ENCODE results near the gene ALG11. TPM values are rescaled to one million over a fixed set of nuclear protein-coding genes. Genes with fewer than 3 reads are reported as not detected.
"Not testable (repeated sequence)": the region's sequence is repeated elsewhere in the genome, so short reads cannot be mapped to it uniquely, and the experiment has no call there.

ALG11 gene
- total and polyA plus RNA-seq, 5 donors from 2014 or later, result 19.2 to 27.6 (median 23.7) TPM

- Histone ChIP-seq H3K36me3 (ENCODE audit: control insufficient read depth, insufficient read depth, low read length) (no peaks in the 10 kb centered on the region), H3K9me3 (ENCODE audit: control insufficient read depth in 2 of 2, low read length in 2 of 2) (no peaks in the 10 kb centered on the region), H3K4me1 (ENCODE audit: control insufficient read depth, insufficient read depth, low read length, poor library complexity, severe bottlenecking) (no peaks in the 10 kb centered on the region), H3K27me3 (ENCODE audit: control insufficient read depth, insufficient read depth, low read length) (peaks cover 3% of the 10 kb centered on the region), H3K27ac (ENCODE audit: insufficient read depth, low read length, poor library complexity, severe bottlenecking) (no peak overlapping the region), H3K4me3 (ENCODE audit: low read depth, low read length) (no peak overlapping the region)
- Mint-ChIP-seq H3K36me3 (peaks cover 4% of the 10 kb centered on the region), H3K4me3 (no peak overlapping the region), H3K4me1 (peaks cover 0 to 5% (median 0%) of the 10 kb centered on the region in 4 donors), H3K9me3 (no peaks in the 10 kb centered on the region), H3K27me3 (peaks cover 23% of the 10 kb centered on the region), H3K27ac (no peak overlapping the region)
- ATAC-seq (ENCODE audit: low read depth in 2 of 2) (no peak), DNase-seq (no peak)
These were observed 35.8 kb upstream of the ALG11 start for GRCh38 chr13:51976423-51976822.

GRCh38 chr13:51976890-51977289 is 35.3 kb upstream of the ALG11 start:
- H3K27ac ChIP-seq (ENCODE audit: insufficient read depth, low read length, poor library complexity, severe bottlenecking), result no peak overlapping the region
- H3K36me3 ChIP-seq (ENCODE audit: control insufficient read depth, insufficient read depth, low read length), result no peaks in the 10 kb centered on the region
- no peaks in the 10 kb centered on the region for H3K4me1 ChIP-seq (ENCODE audit: control insufficient read depth, insufficient read depth, low read length, poor library complexity, severe bottlenecking)
- H3K9me3 Mint-ChIP-seq, result no peaks in the 10 kb centered on the region
- DNase-seq (no peak), ATAC-seq (ENCODE audit: low read depth in 2 of 2) (no peak)
- H3K27me3 Mint-ChIP-seq, result peaks cover 23% of the 10 kb centered on the region
- no peak overlapping the region for H3K4me3 Mint-ChIP-seq
- H3K9me3 ChIP-seq (ENCODE audit: control insufficient read depth in 2 of 2, low read length in 2 of 2), result no peaks in the 10 kb centered on the region
- no peak overlapping the region for H3K4me3 ChIP-seq (ENCODE audit: low read depth, low read length)
- H3K36me3 Mint-ChIP-seq, result peaks cover 4% of the 10 kb centered on the region
- H3K4me1 Mint-ChIP-seq, result peaks cover 0 to 5% (median 0%) of the 10 kb centered on the region in 4 donors
- H3K27ac Mint-ChIP-seq, result no peak overlapping the region
- H3K27me3 ChIP-seq (ENCODE audit: control insufficient read depth, insufficient read depth, low read length), result peaks cover 3% of the 10 kb centered on the region

- H3K4me1 ChIP-seq (ENCODE audit: control insufficient read depth, insufficient read depth, low read length, poor library complexity, severe bottlenecking), result no peaks in the 10 kb centered on the region
- no peak overlapping the region for H3K4me3 ChIP-seq (ENCODE audit: low read depth, low read length)
- Mint-ChIP-seq H3K36me3 (no peaks in the 10 kb centered on the region), H3K27ac (no peak overlapping the region), H3K27me3 (peaks cover 28% of the 10 kb centered on the region), H3K4me1 (no peaks in the 10 kb centered on the region), H3K9me3 (no peaks in the 10 kb centered on the region), H3K4me3 (no peak overlapping the region)
- DNase-seq (no peak), ATAC-seq (ENCODE audit: low read depth in 2 of 2) (no peak)
- H3K36me3 ChIP-seq (ENCODE audit: control insufficient read depth, insufficient read depth, low read length), result no peaks in the 10 kb centered on the region
- no peak overlapping the region for H3K27ac ChIP-seq (ENCODE audit: insufficient read depth, low read length, poor library complexity, severe bottlenecking)
- peaks cover 3% of the 10 kb centered on the region for H3K27me3 ChIP-seq (ENCODE audit: control insufficient read depth, insufficient read depth, low read length)
- H3K9me3 ChIP-seq (ENCODE audit: control insufficient read depth in 2 of 2, low read length in 2 of 2), result no peaks in the 10 kb centered on the region
These were observed 34.6 kb upstream of the ALG11 start for GRCh38 chr13:51977625-51978024.

GRCh38 chr13:51978796-51979556 is 33.2 kb upstream of the ALG11 start:
- DNase-seq (no peak), ATAC-seq (ENCODE audit: low read depth in 2 of 2) (no peak)
- peaks cover 32% of the 10 kb centered on the region for H3K27me3 Mint-ChIP-seq
- Histone ChIP-seq H3K4me1 (ENCODE audit: control insufficient read depth, insufficient read depth, low read length, poor library complexity, severe bottlenecking) (no peaks in the 10 kb centered on the region), H3K27ac (ENCODE audit: insufficient read depth, low read length, poor library complexity, severe bottlenecking) (no peak overlapping the region), H3K36me3 (ENCODE audit: control insufficient read depth, insufficient read depth, low read length) (no peaks in the 10 kb centered on the region), H3K9me3 (ENCODE audit: control insufficient read depth in 2 of 2, low read length in 2 of 2) (no peaks in the 10 kb centered on the region), H3K27me3 (ENCODE audit: control insufficient read depth, insufficient read depth, low read length) (peaks cover 3% of the 10 kb centered on the region), H3K4me3 (ENCODE audit: low read depth, low read length) (no peak overlapping the region)
- H3K27ac Mint-ChIP-seq, result no peak overlapping the region
- H3K9me3 Mint-ChIP-seq, result peaks cover 0 to 3% (median 0%) of the 10 kb centered on the region in 7 donors
- no peak overlapping the region for H3K4me3 Mint-ChIP-seq
- H3K36me3 Mint-ChIP-seq, result no peaks in the 10 kb centered on the region
- no peaks in the 10 kb centered on the region for H3K4me1 Mint-ChIP-seq

GRCh38 chr13:51980908-51981307 is 31.3 kb upstream of the ALG11 start:
- Mint-ChIP-seq H3K36me3 (no peaks in the 10 kb centered on the region), H3K27me3 (peaks cover 35% of the 10 kb centered on the region), H3K4me3 (no peak overlapping the region), H3K27ac (no peak overlapping the region), H3K9me3 (peaks cover 0 to 4% (median 2%) of the 10 kb centered on the region in 7 donors), H3K4me1 (no peaks in the 10 kb centered on the region)
- ATAC-seq (ENCODE audit: low read depth in 2 of 2), result no peak
- Histone ChIP-seq H3K4me1 (ENCODE audit: control insufficient read depth, insufficient read depth, low read length, poor library complexity, severe bottlenecking) (no peaks in the 10 kb centered on the region), H3K36me3 (ENCODE audit: control insufficient read depth, insufficient read depth, low read length) (no peaks in the 10 kb centered on the region), H3K27ac (ENCODE audit: insufficient read depth, low read length, poor library complexity, severe bottlenecking) (no peak overlapping the region), H3K27me3 (ENCODE audit: control insufficient read depth, insufficient read depth, low read length) (peaks cover 3% of the 10 kb centered on the region), H3K9me3 (ENCODE audit: control insufficient read depth in 2 of 2, low read length in 2 of 2) (no peaks in the 10 kb centered on the region), H3K4me3 (ENCODE audit: low read depth, low read length) (no peak overlapping the region)
- no peak for DNase-seq

- no peaks in the 10 kb centered on the region for H3K36me3 Mint-ChIP-seq
- H3K27ac Mint-ChIP-seq, result no peak overlapping the region
- Histone ChIP-seq H3K4me1 (ENCODE audit: control insufficient read depth, insufficient read depth, low read length, poor library complexity, severe bottlenecking) (no peaks in the 10 kb centered on the region), H3K4me3 (ENCODE audit: low read depth, low read length) (no peak overlapping the region), H3K9me3 (ENCODE audit: control insufficient read depth in 2 of 2, low read length in 2 of 2) (no peaks in the 10 kb centered on the region), H3K27me3 (ENCODE audit: control insufficient read depth, insufficient read depth, low read length) (peaks cover 3% of the 10 kb centered on the region), H3K36me3 (ENCODE audit: control insufficient read depth, insufficient read depth, low read length) (no peaks in the 10 kb centered on the region), H3K27ac (ENCODE audit: insufficient read depth, low read length, poor library complexity, severe bottlenecking) (no peak overlapping the region)
- H3K4me3 Mint-ChIP-seq, result no peak overlapping the region
- DNase-seq (no peak), ATAC-seq (ENCODE audit: low read depth in 2 of 2) (no peak)
- H3K4me1 Mint-ChIP-seq, result no peaks in the 10 kb centered on the region
- peaks cover 36% of the 10 kb centered on the region for H3K27me3 Mint-ChIP-seq
- H3K9me3 Mint-ChIP-seq, result peaks cover 0 to 7% (median 2%) of the 10 kb centered on the region in 7 donors
These were observed 30.8 kb upstream of the ALG11 start for GRCh38 chr13:51981355-51981754.

- H3K4me3 Mint-ChIP-seq; H3K36me3 ChIP-seq (ENCODE audit: control insufficient read depth, insufficient read depth, low read length); H3K9me3 Mint-ChIP-seq; H3K4me3 ChIP-seq (ENCODE audit: low read depth, low read length); H3K27ac Mint-ChIP-seq; H3K9me3 ChIP-seq (ENCODE audit: control insufficient read depth in 2 of 2, low read length in 2 of 2); H3K36me3 Mint-ChIP-seq; DNase-seq; H3K4me1 Mint-ChIP-seq; ATAC-seq (ENCODE audit: low read depth in 2 of 2); H3K27ac ChIP-seq (ENCODE audit: insufficient read depth, low read length, poor library complexity, severe bottlenecking); H3K27me3 ChIP-seq (ENCODE audit: control insufficient read depth, insufficient read depth, low read length); H3K4me1 ChIP-seq (ENCODE audit: control insufficient read depth, insufficient read depth, low read length, poor library complexity, severe bottlenecking): not testable (repeated sequence)
- H3K27me3 Mint-ChIP-seq, result peaks cover 46% of the 10 kb centered on the region
These were observed 28.9 kb upstream of the ALG11 start for GRCh38 chr13:51983292-51983691.

- H3K36me3 ChIP-seq (ENCODE audit: control insufficient read depth, insufficient read depth, low read length); H3K4me1 Mint-ChIP-seq; H3K27ac Mint-ChIP-seq; H3K4me1 ChIP-seq (ENCODE audit: control insufficient read depth, insufficient read depth, low read length, poor library complexity, severe bottlenecking); H3K9me3 Mint-ChIP-seq; H3K36me3 Mint-ChIP-seq; H3K27me3 ChIP-seq (ENCODE audit: control insufficient read depth, insufficient read depth, low read length); H3K9me3 ChIP-seq (ENCODE audit: control insufficient read depth in 2 of 2, low read length in 2 of 2); H3K27ac ChIP-seq (ENCODE audit: insufficient read depth, low read length, poor library complexity, severe bottlenecking); H3K4me3 Mint-ChIP-seq; H3K4me3 ChIP-seq (ENCODE audit: low read depth, low read length); DNase-seq; ATAC-seq (ENCODE audit: low read depth in 2 of 2): not testable (repeated sequence)
- peaks cover 47% of the 10 kb centered on the region for H3K27me3 Mint-ChIP-seq
These were observed 27.3 kb upstream of the ALG11 start for GRCh38 chr13:51984904-51985303.

Measured in CD4-positive, CD25-positive, alpha-beta regulatory T cell (primary cell).